Measurements from ENCODE around the gene IGFBP2. TPM values are rescaled to one million over a fixed set of nuclear protein-coding genes. Genes with fewer than 3 reads are reported as not detected.

The IGFBP2 gene
- total and polyA plus RNA-seq, 2 of the 4 experiments (the other 2 are of a cell fraction) = 33.5 to 236 TPM

GRCh38 chr2:216635701-216636550, 2.7 kb downstream of the IGFBP2 start:
- Histone ChIP-seq H4K91ac (ENCODE audit: insufficient read depth, low read depth, low read length) (no peak overlapping the region), H3K4me1 (ENCODE audit: control insufficient read depth, insufficient read depth, low read length) (peaks cover 4% of the 10 kb centered on the region; the same call in 1 of the 2 replicates), H2BK5ac (ENCODE audit: low read depth, low read length, poor library complexity, severe bottlenecking) (no peak overlapping the region), H4K8ac (ENCODE audit: low read depth in 2 of 2, low read length in 2 of 2) (no peak overlapping the region), H3K18ac (ENCODE audit: low read depth, low read length) (no peak overlapping the region), H3K4ac (ENCODE audit: low read depth, low read length) (no peak overlapping the region), H3K56ac (ENCODE audit: extremely low read depth, insufficient read depth, low read length) (no peak overlapping the region), H3K4me3 (ENCODE audit: insufficient read depth, low read depth, low read length) (no peak overlapping the region), H2AFZ (replicated peaks; ENCODE audit: low read length, poor library complexity) (no peak overlapping the region), H4K20me1 (ENCODE audit: insufficient read depth, low read length) (no peaks in the 10 kb centered on the region), H2BK20ac (ENCODE audit: low read depth, low read length) (no peak overlapping the region), H2AK9ac (replicated peaks; ENCODE audit: low read depth, low read length, poor library complexity) (peak overlapping the region; percentile 9), H3K79me1 (ENCODE audit: low read depth in 1 of 2, low read length in 2 of 2) (no peaks in the 10 kb centered on the region), H2BK15ac (ENCODE audit: low read depth, low read length) (no peak overlapping the region), H3K9me1 (ENCODE audit: insufficient read depth, low read length) (no peaks in the 10 kb centered on the region), H3K23ac (ENCODE audit: low read depth, low read length) (no peak overlapping the region), H3K4me2 (ENCODE audit: low read depth, low read length) (no peak overlapping the region; the same call in 1 of the 2 replicates), H3K36me3 (ENCODE audit: control insufficient read depth, insufficient read depth, low read length) (no peaks in the 10 kb centered on the region), H3K27me3 (ENCODE audit: control insufficient read depth, insufficient read depth, low read length) (peaks cover 28% of the 10 kb centered on the region), H2AK5ac (ENCODE audit: low read depth, low read length) (no peak overlapping the region), H2BK120ac (ENCODE audit: low read depth, low read length) (no peak overlapping the region), H3K14ac (replicated peaks; ENCODE audit: low read depth, low read length) (no peak overlapping the region), H4K5ac (ENCODE audit: low read depth, low read length) (no peak overlapping the region), H3K27ac (ENCODE audit: insufficient read depth, low read length) (no peak overlapping the region), H3K9ac (ENCODE audit: low read depth, low read length) (no peak overlapping the region), H3K9me3 (ENCODE audit: control insufficient read depth, insufficient read depth, low read length) (no peaks in the 10 kb centered on the region)
- no TSS peak for BruUV-seq (replicated peaks)
- no peak for ATAC-seq (ENCODE audit: low read depth)
- ChIA-PET POLR2A (ENCODE audit: unreplicated experiment) (no interaction called here), CTCF (interaction anchor here (0.6 kb wide), 1 partner anchor 78 kb away, joined by 3 read pairs; no protein-coding TSS in a partner anchor)
- DNase-seq = no peak
- dilution Hi-C loops (cut with HindIII; ENCODE audit: low sequenced_read_pairs, unreplicated experiment) (no loop called here), in situ Hi-C loops (cut with MboI; ENCODE audit: low sequenced_read_pairs) (no loop called here), intact Hi-C loops (cut with micrococcal nuclease) (no loop called here)
- WGBS, 2 experiments (ENCODE audit: extremely low coverage in 2 of 2, insufficient read length in 1 of 2) = 49% methylated on average over 5 of the region's 18 CpGs; no CpG with 5 or more reads in 1 of the 2 experiments
- TF ChIP-seq BHLHE40 (IDR thresholded peaks at IDR 0.05; ENCODE audit: low read depth, low read length) (no peak), MAFK (IDR thresholded peaks at IDR 0.05; ENCODE audit: low read depth, low read length) (no peak), CTCF (conservative IDR thresholded peaks at IDR 0.05; ENCODE audit: low read depth, low read length) (no peak), SMC3 (IDR thresholded peaks at IDR 0.05; ENCODE audit: low read depth, low read length) (no peak), RCOR1 (IDR thresholded peaks at IDR 0.05; ENCODE audit: insufficient replicate concordance, low read length) (no peak), RFX5 (IDR thresholded peaks at IDR 0.05; ENCODE audit: low read depth, low read length) (no peak), POLR2A (IDR thresholded peaks at IDR 0.05; ENCODE audit: low read depth, low read length) (no peak), CHD1 (IDR thresholded peaks at IDR 0.05; ENCODE audit: low read depth, low read length) (no peak), RAD21 (IDR thresholded peaks at IDR 0.05; ENCODE audit: low read length) (no peak), ELK1 (IDR thresholded peaks at IDR 0.05; ENCODE audit: borderline replicate concordance, low read depth, low read length) (no peak), USF2 (IDR thresholded peaks at IDR 0.05; ENCODE audit: low read depth, low read length) (no peak), FOS (IDR thresholded peaks at IDR 0.05; ENCODE audit: low read depth, low read length) (no peak), MAZ (IDR thresholded peaks at IDR 0.05; ENCODE audit: borderline replicate concordance, low read depth, low read length) (no peak)
